CD4-positive, alpha-beta T cell (primary cell): Measurements from ENCODE around the gene ICA1. TPM values are rescaled to one million over a fixed set of nuclear protein-coding genes. Genes with fewer than 3 reads are reported as not detected.

Experiments used
- ATAC-seq: fragments of 200-7000 bp; cut with Tn5 transposase; one replicate; pipeline ENCODE4 v1.10.0; 2022; ENCODE audit warnings: mild to moderate bottlenecking; ENCODE audit not compliant: poor library complexity
- CTCF ChIA-PET: fragments of 350-600 bp; sonication (Branson Sonifier 250); formaldehyde crosslinking; loops from one replicate; lab custom pipeline; 2021; ENCODE audit warnings: antibody characterized with exemption, inconsistent platforms; lab: Charles Lee
- POLR2A ChIA-PET: fragments of 350-600 bp; sonication (Branson Sonifier 250); formaldehyde crosslinking; loops from one replicate; lab custom pipeline; 2021; ENCODE audit warnings: antibody characterized with exemption, inconsistent platforms; lab: Charles Lee
- DNase-seq, 14 experiments: peaks; one replicate each; pipeline ENCODE4 v3.0.0-alpha.2; 2013 to 2020; ENCODE audit warnings: mixed read lengths in 2 of 14
- H3K27ac ChIP-seq, 2 donors: one replicate each; pipeline versions ENCODE4 v1.5.1 to v1.7.0; 2013; ENCODE audit warnings: low read length in 2 of 2, low read depth in 1 of 2, mild to moderate bottlenecking in 1 of 2
- H3K27me3 ChIP-seq, 2 experiments: 1 replicate in 1 of 2; 2 replicates in 1 of 2; pipeline versions ENCODE4 v1.6.1 to v1.7.0; 2013; ENCODE audit warnings: low read length in 2 of 2, control low read depth in 1 of 2, mild to moderate bottlenecking in 1 of 2, moderate library complexity in 1 of 2; ENCODE audit not compliant: insufficient read depth in 2 of 2, control insufficient read depth in 1 of 2
- H3K36me3 ChIP-seq: one replicate; pipeline ENCODE4 v1.6.1; 2013; ENCODE audit warnings: low read length, control low read depth; ENCODE audit not compliant: insufficient read depth
- H3K4me1 ChIP-seq: one replicate; pipeline ENCODE4 v1.6.1; 2013; ENCODE audit warnings: low read length, control low read depth; ENCODE audit not compliant: insufficient read depth
- H3K4me3 ChIP-seq: one replicate; pipeline ENCODE4 v1.5.1; 2013; ENCODE audit warnings: mild to moderate bottlenecking, low read length, moderate library complexity
- H3K9me3 ChIP-seq, 2 experiments: 1 replicate in 1 of 2; 2 replicates in 1 of 2; pipeline versions ENCODE4 v1.6.1 to v1.7.0; 2013; ENCODE audit warnings: low read length in 2 of 2, mild to moderate bottlenecking in 2 of 2, control low read depth in 1 of 2, moderate library complexity in 1 of 2; ENCODE audit not compliant: control insufficient read depth in 1 of 2, insufficient read depth in 1 of 2
- H3K27ac Mint-ChIP-seq: one replicate; pipeline ENCODE4 v1.8.0; 2020; ENCODE audit warnings: mixed read lengths
- H3K27me3 Mint-ChIP-seq: one replicate; pipeline ENCODE4 v1.8.0; 2021; ENCODE audit warnings: mixed read lengths
- H3K36me3 Mint-ChIP-seq: one replicate; pipeline ENCODE4 v1.8.0; 2021; ENCODE audit warnings: low read depth, mixed read lengths
- H3K4me1 Mint-ChIP-seq: one replicate; pipeline ENCODE4 v1.8.0; 2021; ENCODE audit warnings: low read depth, mixed read lengths
- H3K4me3 Mint-ChIP-seq: one replicate; pipeline ENCODE4 v1.8.0; 2020; ENCODE audit warnings: mild to moderate bottlenecking, mixed read lengths
- H3K9me3 Mint-ChIP-seq: one replicate; pipeline ENCODE4 v1.8.0; 2020; ENCODE audit warnings: mixed read lengths
- CTCF ChIP-seq: fragments of 200-600 bp; IDR thresholded peaks from one replicate; pipeline ENCODE4 v1.8.0; 2022; ENCODE audit warnings: antibody characterized with exemption, mild to moderate bottlenecking
- intact Hi-C, 2 experiments: fragments of 100-400 bp; cut with DNase I in 1 of 2; cut with micrococcal nuclease in 1 of 2; formaldehyde crosslinking; loops; one replicate each; pipeline versions ENCODE4 v1.15.1 to v1.9.0; 2023 to 2025; cut with DNase I, micrococcal nuclease
- total RNA-seq, 174 experiments: library from RNA in 2 of 174; stranded (reverse) in 2 of 174; gene quantifications; one replicate each; pipeline ENCODE4 v1.2.3 and lab custom pipeline; 2021 to 2026

The ICA1 gene
- total RNA-seq, 2 experiments from 2014 or later: 0.95 to 1.7 TPM

- intact Hi-C loops: loop anchor here (2.0 to 10.0 kb wide), 7 partner anchors 533 to 1251 kb away; partner anchors contain the start of gene COL28A1 (in 1 of the 2)
- DNase-seq (no peak), ATAC-seq (no peak)
- POLR2A ChIA-PET: no interaction called here
- no peaks in the 10 kb centered on the region for H3K36me3 ChIP-seq
- no peaks in the 10 kb centered on the region for H3K27me3 ChIP-seq
- Mint-ChIP-seq H3K36me3 (no peaks in the 10 kb centered on the region), H3K27me3 (no peaks in the 10 kb centered on the region), H3K27ac (no peak overlapping the region), H3K4me3 (no peak overlapping the region), H3K9me3 (no peaks in the 10 kb centered on the region), H3K4me1 (peaks cover 5% of the 10 kb centered on the region)
- no peak overlapping the region for H3K4me3 ChIP-seq
- H3K9me3 ChIP-seq: no peaks in the 10 kb centered on the region
- H3K27ac ChIP-seq: no peak overlapping the region
- CTCF ChIA-PET: interaction anchor here (0.6 to 2.4 kb wide), 2 partner anchors 241 to 534 kb away, joined by 3 to 7 read pairs; no protein-coding TSS in a partner anchor
- TF ChIP-seq CTCF: no peak
- H3K4me1 ChIP-seq: no peaks in the 10 kb centered on the region
These were observed 46.2 kb downstream of the ICA1 start for GRCh38 chr7:8215648-8216333.

GRCh38 chr7:8214244-8214824, 47.6 kb downstream of the ICA1 start:
- Mint-ChIP-seq H3K36me3 (no peaks in the 10 kb centered on the region), H3K27me3 (no peaks in the 10 kb centered on the region), H3K27ac (no peak overlapping the region), H3K4me1 (peaks cover 5% of the 10 kb centered on the region), H3K9me3 (no peaks in the 10 kb centered on the region), H3K4me3 (no peak overlapping the region)
- Histone ChIP-seq H3K4me3 (no peak overlapping the region), H3K9me3 (no peaks in the 10 kb centered on the region), H3K4me1 (no peaks in the 10 kb centered on the region), H3K27me3 (no peaks in the 10 kb centered on the region), H3K36me3 (no peaks in the 10 kb centered on the region), H3K27ac (no peak overlapping the region)
- ChIA-PET CTCF (interaction anchor here (2.4 kb wide), 1 partner anchor 533 kb away, joined by 7 read pairs; no protein-coding TSS in a partner anchor), POLR2A (interaction anchor here (1.8 kb wide), 1 partner anchor 533 kb away, joined by 5 read pairs; no protein-coding TSS in a partner anchor)
- DNase-seq: no peak
- intact Hi-C loops: loop anchor here in 1 of 2 experiments (10.0 kb wide), 1 partner anchor 1250 kb away; no protein-coding TSS in a partner anchor
- TF ChIP-seq CTCF: no peak
- no peak for ATAC-seq

GRCh38 chr7:8213381-8213780, 48.6 kb downstream of the ICA1 start:
- H3K4me1 Mint-ChIP-seq: peaks cover 5% of the 10 kb centered on the region
- Histone ChIP-seq H3K4me3 (no peak overlapping the region), H3K36me3 (no peaks in the 10 kb centered on the region), H3K9me3 (no peaks in the 10 kb centered on the region), H3K4me1 (no peaks in the 10 kb centered on the region), H3K27me3 (no peaks in the 10 kb centered on the region), H3K27ac (no peak overlapping the region)
- H3K27me3 Mint-ChIP-seq: no peaks in the 10 kb centered on the region
- no peak for TF ChIP-seq CTCF
- intact Hi-C loops: loop anchor here in 1 of 2 experiments (10.0 kb wide), 1 partner anchor 1249 kb away; no protein-coding TSS in a partner anchor
- ATAC-seq: no peak
- DNase-seq: no peak
- H3K36me3 Mint-ChIP-seq: no peaks in the 10 kb centered on the region
- POLR2A ChIA-PET: interaction anchor here (1.8 kb wide), 1 partner anchor 532 kb away, joined by 5 read pairs; no protein-coding TSS in a partner anchor
- H3K9me3 Mint-ChIP-seq: no peaks in the 10 kb centered on the region
- H3K27ac Mint-ChIP-seq: no peak overlapping the region
- CTCF ChIA-PET: interaction anchor here (1.2 kb wide), 1 partner anchor 532 kb away, joined by 4 read pairs; no protein-coding TSS in a partner anchor
- no peak overlapping the region for H3K4me3 Mint-ChIP-seq
